ENCODE measurements around the gene CA5B. TPM values are rescaled to one million over a fixed set of nuclear protein-coding genes. Genes with fewer than 3 reads are reported as not detected.

Gene CA5B
- 25.2 and 55.1 TPM in 2 replicates for total RNA-seq

DNA sequence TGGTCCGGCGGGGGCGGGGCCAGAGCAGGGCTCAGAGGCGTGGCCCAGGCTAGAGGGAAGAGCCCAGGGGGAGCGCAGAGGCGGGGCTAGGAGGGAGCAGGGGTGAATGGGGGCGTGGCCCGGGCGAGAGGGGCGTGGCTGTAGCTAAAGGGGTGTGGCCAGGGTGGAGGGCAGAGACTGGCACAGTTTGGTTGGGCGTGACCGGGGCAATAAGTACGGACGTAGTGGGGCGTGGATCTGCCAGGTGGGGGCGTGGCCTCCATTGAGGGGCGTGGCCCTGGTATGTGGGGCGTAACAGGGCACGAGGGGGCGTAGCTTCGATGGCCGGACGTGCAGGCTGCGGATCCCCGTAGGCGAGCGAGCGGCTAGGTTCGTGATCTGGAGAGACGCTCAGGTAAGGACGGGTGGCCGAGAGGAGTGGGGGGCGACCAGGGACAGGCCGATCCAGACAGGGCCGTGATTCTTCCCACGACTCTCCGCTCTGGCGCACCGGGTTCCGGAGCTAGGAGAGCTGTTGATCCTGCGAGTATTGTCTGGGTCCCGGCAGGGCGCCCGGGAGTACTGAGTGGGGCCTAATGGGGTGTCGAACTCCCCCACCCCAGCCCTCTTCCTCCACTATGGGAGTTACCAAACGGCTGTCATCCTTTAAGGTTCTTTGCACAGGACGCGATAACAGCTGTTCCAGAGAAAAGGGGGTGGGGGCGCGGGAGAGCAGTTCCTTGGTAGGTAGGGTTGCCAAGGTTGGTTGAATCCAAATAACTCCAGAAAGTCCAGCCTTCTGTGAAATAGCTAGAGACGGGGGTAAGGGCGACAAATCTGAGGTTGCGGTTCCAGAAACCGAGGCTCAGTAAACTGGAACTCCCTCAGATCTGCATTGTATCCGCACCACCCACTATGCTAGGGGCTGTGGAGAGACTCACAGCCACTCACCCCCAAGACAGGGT is at the start of gene CA5B:
Gene CA5B (plus strand): TSS at position 312 of the 944 bp plus-strand sequence. CDS start 11,754 bp downstream, outside the sequence.

GRCh38 chrX:15789979-15790768 is 52.1 kb downstream of the CA5B start, which contains the start of gene ZRSR2:
Gene ZRSR2 (plus strand): TSS chrX:15790484. CDS start chrX:15790496, 12 bp downstream.

Small RNAs within 50 kb of the gene (small RNA-seq; reads per million reads assigned to genes)
- gene RF00409 = not detected

Other genes starting within 250 kb of the CA5B start
- 19.3 and 22.2 TPM in 2 replicates for gene PIR, start 244.9 kb upstream of the CA5B start, total RNA-seq
- 0.11 TPM in 1 of 2 replicates, not detected in the other for gene BMX, start 237.5 kb upstream of the CA5B start, total RNA-seq
- gene ACE2, start 137.3 kb upstream of the CA5B start, total RNA-seq = not detected in 2 replicates
- gene CLTRN, start 73.5 kb upstream of the CA5B start, total RNA-seq = 0.32 and 0.52 TPM in 2 replicates
- gene ZRSR2, start 52.2 kb downstream of the CA5B start, total RNA-seq = 4.1 TPM in 2 replicates
- gene AP1S2, start 116.5 kb downstream of the CA5B start, total RNA-seq = 39.1 and 67.9 TPM in 2 replicates

Measured in articular chondrocyte of knee joint (primary cell).